ENCODE measurements around the gene CTSZ.

DNA sequence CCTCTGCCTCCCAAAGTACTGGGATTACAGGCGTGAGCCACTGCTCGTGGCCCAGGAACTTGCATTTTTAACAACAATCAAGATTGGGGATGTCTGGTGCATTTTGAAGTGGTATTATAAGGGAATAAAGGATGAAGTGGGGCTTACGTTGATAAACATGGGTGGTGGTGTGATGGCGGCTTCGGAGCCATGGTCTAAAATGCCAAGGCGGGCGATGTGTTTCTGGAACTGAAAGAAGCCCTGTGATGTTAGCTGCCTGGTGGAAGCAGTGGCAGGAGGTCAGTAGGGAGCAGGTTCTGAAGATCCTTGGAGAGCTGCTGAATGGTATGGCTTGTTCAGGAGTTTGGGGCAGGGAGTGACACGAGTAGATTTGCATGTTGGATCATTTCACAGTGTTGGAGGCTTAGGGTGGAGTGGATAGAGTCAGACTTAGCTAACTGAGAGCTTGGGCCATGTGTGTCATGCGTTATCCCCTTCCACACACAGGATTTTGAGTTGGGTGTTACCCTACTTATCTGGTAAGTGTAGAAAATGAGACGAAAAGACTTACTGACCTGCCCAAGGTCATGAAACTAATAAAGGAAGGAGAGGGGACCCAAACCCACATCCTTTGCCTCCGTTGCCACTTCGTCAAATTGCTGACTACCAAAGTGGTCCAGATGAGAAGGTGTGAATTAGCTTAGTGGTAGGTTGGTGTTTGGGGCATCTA is 24.5 kb downstream of the CTSZ start:
- TF ChIP-seq, protein P1, sequence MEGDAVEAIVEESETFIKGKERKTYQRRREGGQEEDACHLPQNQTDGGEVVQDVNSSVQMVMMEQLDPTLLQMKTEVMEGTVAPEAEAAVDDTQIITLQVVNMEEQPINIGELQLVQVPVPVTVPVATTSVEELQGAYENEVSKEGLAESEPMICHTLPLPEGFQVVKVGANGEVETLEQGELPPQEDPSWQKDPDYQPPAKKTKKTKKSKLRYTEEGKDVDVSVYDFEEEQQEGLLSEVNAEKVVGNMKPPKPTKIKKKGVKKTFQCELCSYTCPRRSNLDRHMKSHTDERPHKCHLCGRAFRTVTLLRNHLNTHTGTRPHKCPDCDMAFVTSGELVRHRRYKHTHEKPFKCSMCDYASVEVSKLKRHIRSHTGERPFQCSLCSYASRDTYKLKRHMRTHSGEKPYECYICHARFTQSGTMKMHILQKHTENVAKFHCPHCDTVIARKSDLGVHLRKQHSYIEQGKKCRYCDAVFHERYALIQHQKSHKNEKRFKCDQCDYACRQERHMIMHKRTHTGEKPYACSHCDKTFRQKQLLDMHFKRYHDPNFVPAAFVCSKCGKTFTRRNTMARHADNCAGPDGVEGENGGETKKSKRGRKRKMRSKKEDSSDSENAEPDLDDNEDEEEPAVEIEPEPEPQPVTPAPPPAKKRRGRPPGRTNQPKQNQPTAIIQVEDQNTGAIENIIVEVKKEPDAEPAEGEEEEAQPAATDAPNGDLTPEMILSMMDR (IDR thresholded peaks at IDR 0.05; ENCODE audit: low read depth, low read length, missing input control): no peak
- TF ChIP-seq RAD21 (IDR thresholded peaks at IDR 0.05) (no peak), EGR1 (IDR thresholded peaks at IDR 0.05; ENCODE audit: low read depth in 2 of 2) (no peak), GABPA (IDR thresholded peaks at IDR 0.05 in 1 of 2, conservative IDR thresholded peaks at IDR 0.05 in 1 of 2) (no peak), JUND (IDR thresholded peaks at IDR 0.05) (no peak)
- TF ChIP-seq, protein P2, sequence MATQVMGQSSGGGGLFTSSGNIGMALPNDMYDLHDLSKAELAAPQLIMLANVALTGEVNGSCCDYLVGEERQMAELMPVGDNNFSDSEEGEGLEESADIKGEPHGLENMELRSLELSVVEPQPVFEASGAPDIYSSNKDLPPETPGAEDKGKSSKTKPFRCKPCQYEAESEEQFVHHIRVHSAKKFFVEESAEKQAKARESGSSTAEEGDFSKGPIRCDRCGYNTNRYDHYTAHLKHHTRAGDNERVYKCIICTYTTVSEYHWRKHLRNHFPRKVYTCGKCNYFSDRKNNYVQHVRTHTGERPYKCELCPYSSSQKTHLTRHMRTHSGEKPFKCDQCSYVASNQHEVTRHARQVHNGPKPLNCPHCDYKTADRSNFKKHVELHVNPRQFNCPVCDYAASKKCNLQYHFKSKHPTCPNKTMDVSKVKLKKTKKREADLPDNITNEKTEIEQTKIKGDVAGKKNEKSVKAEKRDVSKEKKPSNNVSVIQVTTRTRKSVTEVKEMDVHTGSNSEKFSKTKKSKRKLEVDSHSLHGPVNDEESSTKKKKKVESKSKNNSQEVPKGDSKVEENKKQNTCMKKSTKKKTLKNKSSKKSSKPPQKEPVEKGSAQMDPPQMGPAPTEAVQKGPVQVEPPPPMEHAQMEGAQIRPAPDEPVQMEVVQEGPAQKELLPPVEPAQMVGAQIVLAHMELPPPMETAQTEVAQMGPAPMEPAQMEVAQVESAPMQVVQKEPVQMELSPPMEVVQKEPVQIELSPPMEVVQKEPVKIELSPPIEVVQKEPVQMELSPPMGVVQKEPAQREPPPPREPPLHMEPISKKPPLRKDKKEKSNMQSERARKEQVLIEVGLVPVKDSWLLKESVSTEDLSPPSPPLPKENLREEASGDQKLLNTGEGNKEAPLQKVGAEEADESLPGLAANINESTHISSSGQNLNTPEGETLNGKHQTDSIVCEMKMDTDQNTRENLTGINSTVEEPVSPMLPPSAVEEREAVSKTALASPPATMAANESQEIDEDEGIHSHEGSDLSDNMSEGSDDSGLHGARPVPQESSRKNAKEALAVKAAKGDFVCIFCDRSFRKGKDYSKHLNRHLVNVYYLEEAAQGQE (IDR thresholded peaks at IDR 0.05): no peak
